Measurements from ENCODE around the gene TMEM178B.

DNA sequence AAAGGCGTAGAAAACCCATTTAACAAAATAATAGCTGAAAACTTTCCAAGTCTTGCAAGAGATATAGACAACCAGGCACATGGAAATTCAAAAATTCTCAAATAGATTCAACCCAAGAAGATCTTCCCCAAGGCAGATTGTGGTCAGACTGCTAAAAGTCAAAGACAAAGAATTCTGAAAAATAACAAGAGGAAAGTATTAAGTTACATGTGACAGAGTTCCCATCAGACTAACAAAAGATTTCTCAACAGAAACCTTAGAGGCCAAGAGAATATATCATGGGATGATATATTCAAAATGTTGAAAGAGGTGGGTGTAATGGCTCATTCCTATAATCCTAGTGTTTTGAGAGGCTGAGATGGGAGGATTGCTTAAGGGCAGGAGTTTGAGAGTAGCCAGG is 59.8 kb downstream of the TMEM178B start:
- TF ChIP-seq ZNF830 (tag by site-specific recombination; IDR thresholded peaks at IDR 0.05; ENCODE audit: low read depth) (no peak), BCL11A (tag by site-specific recombination; IDR thresholded peaks at IDR 0.05; ENCODE audit: low read depth) (no peak), CTCF (tag by site-specific recombination; IDR thresholded peaks at IDR 0.05) (no peak), ZNF266 (tag by site-specific recombination; IDR thresholded peaks at IDR 0.05; ENCODE audit: low read depth) (no peak), ZNF792 (tag by site-specific recombination; IDR thresholded peaks at IDR 0.05) (no peak), ZNF140 (tag by site-specific recombination; IDR thresholded peaks at IDR 0.05) (no peak), ZNF571 (tag by site-specific recombination; IDR thresholded peaks at IDR 0.05) (no peak), ZNF202 (tag by site-specific recombination; IDR thresholded peaks at IDR 0.05; ENCODE audit: borderline replicate concordance) (no peak), ZNF175 (tag by site-specific recombination; IDR thresholded peaks at IDR 0.05) (no peak), PBX3 (CRISPR knock-in tag; IDR thresholded peaks at IDR 0.05) (no peak), ZNF132 (tag by site-specific recombination; IDR thresholded peaks at IDR 0.05; ENCODE audit: borderline replicate concordance) (no peak), KLF10 (tag by site-specific recombination; IDR thresholded peaks at IDR 0.05) (no peak)
- TF ChIP-seq, protein P1, sequence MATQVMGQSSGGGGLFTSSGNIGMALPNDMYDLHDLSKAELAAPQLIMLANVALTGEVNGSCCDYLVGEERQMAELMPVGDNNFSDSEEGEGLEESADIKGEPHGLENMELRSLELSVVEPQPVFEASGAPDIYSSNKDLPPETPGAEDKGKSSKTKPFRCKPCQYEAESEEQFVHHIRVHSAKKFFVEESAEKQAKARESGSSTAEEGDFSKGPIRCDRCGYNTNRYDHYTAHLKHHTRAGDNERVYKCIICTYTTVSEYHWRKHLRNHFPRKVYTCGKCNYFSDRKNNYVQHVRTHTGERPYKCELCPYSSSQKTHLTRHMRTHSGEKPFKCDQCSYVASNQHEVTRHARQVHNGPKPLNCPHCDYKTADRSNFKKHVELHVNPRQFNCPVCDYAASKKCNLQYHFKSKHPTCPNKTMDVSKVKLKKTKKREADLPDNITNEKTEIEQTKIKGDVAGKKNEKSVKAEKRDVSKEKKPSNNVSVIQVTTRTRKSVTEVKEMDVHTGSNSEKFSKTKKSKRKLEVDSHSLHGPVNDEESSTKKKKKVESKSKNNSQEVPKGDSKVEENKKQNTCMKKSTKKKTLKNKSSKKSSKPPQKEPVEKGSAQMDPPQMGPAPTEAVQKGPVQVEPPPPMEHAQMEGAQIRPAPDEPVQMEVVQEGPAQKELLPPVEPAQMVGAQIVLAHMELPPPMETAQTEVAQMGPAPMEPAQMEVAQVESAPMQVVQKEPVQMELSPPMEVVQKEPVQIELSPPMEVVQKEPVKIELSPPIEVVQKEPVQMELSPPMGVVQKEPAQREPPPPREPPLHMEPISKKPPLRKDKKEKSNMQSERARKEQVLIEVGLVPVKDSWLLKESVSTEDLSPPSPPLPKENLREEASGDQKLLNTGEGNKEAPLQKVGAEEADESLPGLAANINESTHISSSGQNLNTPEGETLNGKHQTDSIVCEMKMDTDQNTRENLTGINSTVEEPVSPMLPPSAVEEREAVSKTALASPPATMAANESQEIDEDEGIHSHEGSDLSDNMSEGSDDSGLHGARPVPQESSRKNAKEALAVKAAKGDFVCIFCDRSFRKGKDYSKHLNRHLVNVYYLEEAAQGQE (tag by site-specific recombination; IDR thresholded peaks at IDR 0.05): no peak
